HG03060 (cell line): ENCODE data around the gene RACGAP1.
A peak's percentile ranks its signal among the peaks of the same experiment; 100 is the strongest.

Experiments used
- ATAC-seq: cut with Tn5 transposase; IDR thresholded peaks from one replicate; pipeline ENCODE4 v1.9.1; 2021; ENCODE audit warnings: low read depth, moderate number of reproducible peaks; ENCODE audit not compliant: unreplicated experiment

RACGAP1 gene

GRCh38 chr12:50025187-50026059, at the start of gene RACGAP1:
Gene RACGAP1 (minus strand): TSS chr12:50025494. CDS start chr12:50016715, 8,779 bp downstream.
- ATAC-seq = peak; percentile 92

GRCh38 chr12:50073712-50074111, 48.4 kb upstream of the RACGAP1 start:
- ATAC-seq = no peak

GRCh38 chr12:50073206-50073605, 47.9 kb upstream of the RACGAP1 start:
- no peak for ATAC-seq

- ATAC-seq = no peak
Measured at GRCh38 chr12:50072198-50072907, 47.1 kb upstream of the RACGAP1 start.

GRCh38 chr12:50070314-50071060, 45.2 kb upstream of the RACGAP1 start:
- ATAC-seq = no peak

GRCh38 chr12:50069539-50069938, 44.2 kb upstream of the RACGAP1 start:
- no peak for ATAC-seq

GRCh38 chr12:50069069-50069468, 43.8 kb upstream of the RACGAP1 start:
- ATAC-seq = no peak

- no peak for ATAC-seq
Measured at GRCh38 chr12:50066402-50066801, 41.1 kb upstream of the RACGAP1 start.

GRCh38 chr12:50065726-50066310, 40.5 kb upstream of the RACGAP1 start:
- no peak for ATAC-seq

GRCh38 chr12:50062728-50063460, 37.6 kb upstream of the RACGAP1 start:
- no peak for ATAC-seq

- no peak for ATAC-seq
Measured at GRCh38 chr12:50061946-50062686, 36.8 kb upstream of the RACGAP1 start.

GRCh38 chr12:50061171-50061570, 35.9 kb upstream of the RACGAP1 start:
- no peak for ATAC-seq

- no peak for ATAC-seq
Measured at GRCh38 chr12:50060120-50060468, 34.8 kb upstream of the RACGAP1 start.

- no peak for ATAC-seq
Measured at GRCh38 chr12:50059440-50060119, 34.3 kb upstream of the RACGAP1 start.

- no peak for ATAC-seq
Measured at GRCh38 chr12:50058743-50059312, 33.5 kb upstream of the RACGAP1 start.

GRCh38 chr12:50057896-50058670, 32.8 kb upstream of the RACGAP1 start:
- no peak for ATAC-seq

GRCh38 chr12:50057000-50057841, 31.9 kb upstream of the RACGAP1 start, which contains the start of gene ASIC1:
Gene ASIC1 (plus strand): TSS chr12:50057596. CDS start chr12:50058767, 1,171 bp downstream.
- no peak for ATAC-seq
